ENCODE results near the gene CMSS1.
"Not testable (repeated sequence)": the region's sequence is repeated elsewhere in the genome, so short reads cannot be mapped to it uniquely, and the experiment has no call there.

Gene CMSS1

GRCh38 chr3:99818818-99819217, 1.2 kb downstream of the CMSS1 start:
- no peak for DNase-seq (ENCODE audit: low spot score)

DNA sequence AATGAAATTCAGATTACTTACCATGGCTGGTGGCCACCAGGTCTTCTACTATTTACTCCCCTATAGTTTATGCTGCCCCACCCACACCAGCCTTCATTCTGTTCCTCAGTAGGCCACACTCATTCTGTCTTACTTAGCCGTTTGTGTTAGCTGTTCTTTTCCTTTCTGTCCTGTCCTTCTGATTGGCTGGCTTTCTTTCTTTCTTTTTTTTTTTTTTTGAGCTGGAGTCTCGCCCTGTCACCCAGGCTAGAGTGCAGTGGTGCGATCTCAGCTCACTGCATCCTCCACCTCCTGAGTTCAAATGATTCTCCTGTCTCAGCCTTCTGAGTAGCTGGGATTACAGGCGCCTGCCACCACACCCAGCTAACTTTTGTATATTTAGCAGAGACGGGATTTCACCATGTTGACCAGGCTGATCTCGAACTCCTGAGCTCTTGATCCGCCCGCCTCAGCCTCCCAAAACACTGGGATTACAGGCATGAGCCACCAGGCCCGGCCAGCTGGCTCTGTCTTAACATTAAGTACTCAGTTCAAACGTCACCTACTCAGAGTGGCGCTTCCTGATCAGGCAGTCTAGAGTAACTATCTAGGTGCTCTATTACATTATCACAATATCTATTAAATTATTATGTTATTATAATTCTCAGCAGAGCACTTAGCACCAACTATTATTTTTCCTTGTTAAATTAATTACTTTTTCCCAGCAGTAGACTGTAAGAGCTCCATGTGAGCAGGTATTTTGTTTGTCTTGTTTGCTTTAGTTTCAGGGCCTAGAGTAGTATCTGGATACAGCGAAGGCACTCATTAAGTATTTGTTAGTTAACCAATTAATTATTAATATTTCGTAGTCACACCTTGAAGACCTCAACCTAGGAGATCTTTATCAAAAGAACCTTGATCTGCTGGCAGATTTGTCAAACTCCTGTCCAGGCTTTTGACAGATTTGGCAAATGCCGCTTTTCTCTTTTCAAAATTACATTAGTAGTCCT, 6.4 kb downstream of the CMSS1 start:
- no peak for DNase-seq (ENCODE audit: low spot score)

DNA sequence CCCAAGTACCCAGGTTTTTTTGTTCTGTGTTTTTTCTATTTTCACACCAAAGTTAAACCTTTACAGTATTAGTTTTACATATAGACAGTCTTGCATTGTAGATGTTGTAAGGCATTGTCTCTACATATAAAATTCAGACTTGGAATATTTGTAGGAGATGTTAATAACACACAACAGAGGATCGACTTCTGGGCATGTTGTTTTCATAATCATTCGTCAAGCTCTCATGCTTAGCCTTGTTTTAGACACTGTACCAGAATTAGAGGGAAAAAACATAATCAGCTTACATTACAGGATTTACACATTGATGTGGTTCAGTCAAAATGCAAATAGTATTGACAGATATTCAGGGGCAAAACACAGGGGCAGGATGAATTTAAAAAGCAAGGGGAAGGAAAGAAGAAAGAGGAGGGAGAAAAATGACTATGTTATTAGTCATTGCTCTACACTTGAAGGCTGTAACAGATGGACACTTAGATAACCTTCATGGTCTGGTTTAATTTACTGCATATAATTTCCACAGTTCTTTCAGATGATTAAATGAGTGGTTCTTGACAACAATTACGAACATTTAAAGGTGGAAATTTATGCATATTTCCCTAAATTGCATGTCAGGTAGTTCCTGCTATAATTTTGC, 7.5 kb downstream of the CMSS1 start:
- no peak for DNase-seq (ENCODE audit: low spot score)

DNA sequence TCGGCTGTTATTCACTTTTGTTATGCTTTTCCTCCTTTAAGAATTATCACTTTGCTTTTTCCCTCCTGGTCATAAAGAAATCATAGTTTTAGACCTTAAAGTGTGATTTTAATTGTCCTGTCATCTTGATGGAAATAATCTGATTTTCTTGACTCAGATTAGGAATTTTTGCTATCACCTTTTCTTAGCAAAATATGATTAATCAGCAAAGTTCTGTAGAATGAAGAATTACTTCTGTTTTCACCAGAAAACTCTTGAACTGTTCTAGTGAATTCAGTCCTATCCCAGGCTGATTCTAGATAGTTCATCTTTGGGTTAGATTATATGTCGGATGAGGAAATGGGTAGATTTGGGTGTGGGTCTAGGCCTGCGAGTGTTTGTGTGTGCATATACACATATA, 12.2 kb downstream of the CMSS1 start:
- no peak for DNase-seq (ENCODE audit: low spot score)

- no peak for DNase-seq (ENCODE audit: low spot score)
Measured at GRCh38 chr3:99833617-99834205, 16.0 kb downstream of the CMSS1 start.

DNA sequence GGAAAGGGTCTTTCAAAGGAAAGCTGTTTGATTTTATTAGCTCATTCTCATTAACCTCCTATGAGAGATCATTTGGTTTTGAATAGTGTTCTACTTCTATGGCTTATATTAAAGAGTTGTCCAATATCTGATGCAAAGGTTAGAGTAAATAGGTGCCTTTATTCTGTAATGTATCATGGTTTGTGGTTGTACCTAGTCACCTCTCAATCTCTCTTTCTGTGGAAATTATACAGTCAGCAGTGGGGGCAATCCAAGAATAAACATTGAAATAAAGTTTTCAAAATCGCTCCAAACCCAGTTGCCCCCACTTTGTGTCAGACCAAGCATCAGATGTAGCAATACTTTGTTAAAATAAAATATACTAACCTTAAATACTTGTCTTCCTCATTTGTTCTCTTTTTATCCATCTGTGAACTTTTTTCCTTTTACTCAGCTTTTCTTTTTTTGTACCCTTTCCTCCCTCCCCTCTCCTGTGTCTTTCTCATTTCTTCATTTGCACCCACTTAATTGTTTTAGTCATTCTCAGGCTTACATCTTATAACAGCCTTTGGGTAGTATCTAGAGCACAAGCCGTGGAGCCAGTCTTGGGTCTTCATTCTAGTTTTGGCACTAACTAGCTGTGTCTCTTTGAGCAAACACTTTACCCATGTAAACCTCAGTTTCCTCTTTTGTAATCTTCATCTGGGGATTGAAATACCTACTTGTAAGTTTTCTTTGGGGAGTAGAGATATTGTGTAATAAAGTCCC, 16.7 kb downstream of the CMSS1 start:
- DNase-seq (ENCODE audit: low spot score): no peak

DNA sequence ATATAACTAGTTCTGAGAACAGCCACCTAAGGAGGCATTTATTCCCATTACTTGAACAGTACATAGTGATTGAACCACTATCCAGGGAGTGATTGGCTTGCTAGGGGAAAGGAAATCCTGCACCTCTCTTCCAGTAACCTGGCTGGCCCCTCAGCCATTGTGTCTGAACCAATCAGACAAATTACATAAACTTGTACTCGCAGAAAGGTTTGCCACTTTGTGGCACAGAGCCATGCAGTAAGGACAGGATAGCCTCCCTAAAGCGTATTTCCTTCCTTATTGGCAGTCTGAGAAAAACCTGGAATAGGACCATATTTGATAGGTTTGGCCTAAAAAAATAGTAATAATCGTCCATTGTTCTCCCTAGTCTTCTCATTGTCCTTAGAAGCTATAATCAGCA, 19.0 kb downstream of the CMSS1 start:
- no peak for DNase-seq (ENCODE audit: low spot score)

DNA sequence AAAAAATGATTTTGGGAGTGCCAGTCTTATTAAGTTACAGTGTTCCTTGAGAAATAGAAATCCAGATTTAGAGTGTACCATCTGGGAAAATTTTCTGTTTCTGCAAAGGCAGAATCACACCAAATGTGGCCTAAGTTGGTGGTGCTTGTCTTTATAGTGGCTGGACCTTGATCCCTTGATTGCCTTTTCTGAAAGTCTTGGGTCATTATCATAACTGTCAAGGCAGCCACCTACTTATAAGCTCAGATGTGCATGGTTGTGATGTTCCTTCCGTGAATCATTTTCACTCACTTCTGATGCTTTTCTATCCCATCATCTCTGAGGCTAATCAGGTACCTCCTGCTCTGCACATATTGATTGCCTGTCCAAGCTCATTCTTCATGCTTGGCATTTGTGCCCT, 20.1 kb downstream of the CMSS1 start:
- DNase-seq (ENCODE audit: low spot score): no peak

DNA sequence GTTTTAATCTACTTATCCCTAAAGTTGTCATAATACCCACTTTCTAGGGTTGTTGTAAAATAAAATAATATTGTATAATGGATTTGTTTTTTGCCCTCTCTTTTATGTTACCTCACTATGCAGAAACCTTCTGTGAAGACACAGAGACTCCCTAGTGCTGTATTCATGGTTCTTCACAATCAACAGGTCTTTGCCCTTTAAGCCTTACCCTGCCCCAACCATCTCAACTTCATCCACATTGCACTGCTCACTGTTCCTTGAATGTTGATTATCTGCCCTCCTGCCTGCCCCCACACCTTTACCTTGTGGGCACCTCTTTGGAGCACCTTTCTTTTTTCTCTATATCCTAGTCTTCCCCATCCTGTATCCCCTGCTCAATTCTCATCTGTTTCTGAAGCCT, 21.1 kb downstream of the CMSS1 start:
- no peak for DNase-seq (ENCODE audit: low spot score)

DNA sequence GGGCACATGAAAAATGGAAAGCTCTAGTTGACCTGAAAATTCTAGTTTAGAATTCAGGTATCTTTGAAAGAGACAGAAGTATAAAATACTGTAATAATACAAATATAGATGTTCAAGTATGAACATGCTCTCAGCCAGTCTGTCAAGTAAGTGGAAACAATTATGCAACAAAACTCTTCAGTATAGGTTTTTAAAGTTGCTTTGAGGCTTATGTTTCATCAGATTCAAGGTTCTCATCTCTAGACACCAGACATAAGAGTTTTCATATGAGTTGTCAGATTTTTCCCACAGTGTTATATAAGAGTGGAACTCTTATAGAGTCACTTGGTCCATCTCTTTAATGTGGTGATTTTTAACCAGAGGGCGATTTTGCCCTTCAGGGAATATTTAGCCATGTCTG, 22.0 kb downstream of the CMSS1 start:
- DNase-seq (ENCODE audit: low spot score): no peak

DNA sequence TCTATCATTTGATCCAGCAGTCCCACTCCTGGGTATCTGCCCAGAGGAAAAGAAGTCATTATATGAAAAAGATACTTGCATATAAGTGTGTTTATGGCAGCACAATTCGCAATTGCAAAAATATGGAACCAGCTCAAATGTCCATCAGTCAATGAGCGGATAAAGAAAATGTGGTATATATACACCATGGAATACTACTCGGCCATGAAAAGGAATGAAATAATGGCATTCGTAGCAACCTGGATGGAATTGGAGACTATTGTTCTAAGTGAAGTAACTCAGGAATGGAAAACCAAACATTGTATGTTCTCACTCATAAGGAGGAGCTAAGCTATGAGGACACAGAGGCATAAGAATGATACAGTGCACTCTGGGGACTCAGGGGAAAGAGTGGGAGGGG, 24.3 kb downstream of the CMSS1 start:
- DNase-seq (ENCODE audit: low spot score): not testable (repeated sequence)

DNA sequence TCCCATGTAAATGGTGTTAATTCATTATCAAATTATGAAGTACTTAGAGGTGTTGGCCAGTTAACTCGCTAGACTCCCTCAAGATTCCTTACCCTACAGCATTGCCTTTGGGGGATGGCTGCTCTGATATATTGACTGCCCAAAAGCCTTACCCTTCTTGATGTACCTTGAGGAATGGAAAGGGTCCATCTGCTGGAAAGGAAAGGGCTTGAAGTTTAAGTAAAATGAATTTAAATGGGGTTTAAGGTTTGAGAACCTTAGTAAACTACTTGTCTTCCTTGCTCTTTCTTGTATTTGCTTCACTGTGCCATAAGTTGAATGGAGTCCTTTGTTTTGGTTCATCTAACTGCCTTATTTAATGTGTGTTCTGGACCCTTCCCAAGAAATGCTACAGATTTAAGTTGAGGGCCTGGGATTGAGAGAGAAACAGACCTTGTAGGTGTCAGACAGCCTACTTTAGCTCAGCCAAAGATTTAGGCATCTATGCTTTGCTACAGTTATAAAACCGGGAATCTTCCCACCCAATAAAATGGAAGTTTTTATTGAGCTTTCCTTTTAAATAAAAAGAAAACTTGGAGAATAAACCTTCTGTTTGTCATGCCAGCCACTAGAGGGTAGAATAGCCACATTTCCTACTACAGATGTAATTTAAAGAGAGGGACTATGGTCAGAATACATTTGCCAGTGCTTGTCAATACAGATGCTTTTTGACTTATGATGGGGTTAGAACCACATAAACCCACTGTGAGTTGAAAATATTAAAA, 25.3 kb downstream of the CMSS1 start:
- DNase-seq (ENCODE audit: low spot score): peak; percentile 52

DNA sequence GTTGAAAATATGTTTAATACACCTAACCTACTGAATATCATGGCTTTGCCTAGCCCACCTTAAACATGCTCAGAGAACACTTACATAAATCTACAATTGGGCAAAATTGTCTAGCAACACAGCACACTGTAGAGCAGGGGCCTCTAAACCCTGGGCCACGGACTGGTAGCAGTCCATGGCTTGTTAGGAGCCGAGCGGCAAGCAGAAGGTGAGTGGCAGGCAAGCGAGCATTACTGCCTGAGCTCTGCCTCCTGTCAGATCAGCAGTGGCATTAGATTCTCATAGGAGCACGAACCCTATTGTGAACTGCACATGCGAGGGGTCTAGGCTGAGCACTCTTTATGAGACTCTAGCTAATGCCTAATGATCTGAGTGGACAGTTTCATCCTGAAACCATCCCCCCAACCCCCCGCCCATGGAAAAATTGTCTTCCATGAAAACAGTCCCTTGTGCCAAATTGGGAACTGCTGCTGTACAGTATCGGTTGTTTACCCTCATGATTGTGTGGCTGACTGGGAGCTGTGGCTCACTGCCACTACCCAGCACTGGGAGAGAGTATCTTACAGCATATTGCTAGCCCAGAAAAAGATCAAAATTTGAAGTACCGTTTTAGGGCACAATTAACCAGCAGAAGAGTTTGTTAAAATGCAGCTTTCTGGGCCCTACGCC, 26.1 kb downstream of the CMSS1 start:
- DNase-seq (ENCODE audit: low spot score): no peak

- DNase-seq (ENCODE audit: low spot score): no peak
Measured at GRCh38 chr3:99845331-99845730, 27.7 kb downstream of the CMSS1 start.

- DNase-seq (ENCODE audit: low spot score): no peak
Measured at GRCh38 chr3:99845999-99846398, 28.3 kb downstream of the CMSS1 start.

DNA sequence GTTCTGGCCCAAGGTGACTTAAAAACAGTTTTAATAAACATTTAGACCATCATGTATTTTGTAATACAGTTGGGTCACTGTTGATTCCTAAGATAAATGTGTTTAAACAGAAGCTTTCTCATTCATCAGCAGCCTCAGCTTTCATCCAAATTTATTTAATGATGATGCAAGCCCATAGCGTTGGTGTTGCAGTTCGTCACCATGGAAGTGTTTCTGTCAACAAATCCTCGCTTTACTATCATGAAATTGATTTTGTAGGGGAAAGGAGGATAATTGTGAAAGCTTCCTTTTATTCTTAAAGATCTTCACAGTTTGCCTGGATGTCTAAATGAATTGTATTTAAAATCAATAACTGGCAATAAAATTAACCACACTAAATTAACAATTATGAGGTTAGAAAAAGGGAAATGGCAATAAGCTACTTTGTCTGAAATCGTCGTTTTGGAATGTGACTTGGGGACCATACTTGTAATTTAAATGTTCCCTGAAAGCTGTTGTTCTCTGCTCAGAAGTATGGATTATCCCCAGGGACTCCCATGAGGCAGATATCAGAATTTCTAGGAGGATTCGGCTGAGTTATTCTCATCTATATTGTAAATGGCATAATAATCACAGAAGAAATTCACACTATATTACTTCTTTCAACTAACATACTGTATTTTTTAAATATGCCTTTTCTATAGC, 29.0 kb downstream of the CMSS1 start:
- no peak for DNase-seq (ENCODE audit: low spot score)

- DNase-seq (ENCODE audit: low spot score): no peak
Measured at GRCh38 chr3:99848433-99848832, 30.8 kb downstream of the CMSS1 start.

DNA sequence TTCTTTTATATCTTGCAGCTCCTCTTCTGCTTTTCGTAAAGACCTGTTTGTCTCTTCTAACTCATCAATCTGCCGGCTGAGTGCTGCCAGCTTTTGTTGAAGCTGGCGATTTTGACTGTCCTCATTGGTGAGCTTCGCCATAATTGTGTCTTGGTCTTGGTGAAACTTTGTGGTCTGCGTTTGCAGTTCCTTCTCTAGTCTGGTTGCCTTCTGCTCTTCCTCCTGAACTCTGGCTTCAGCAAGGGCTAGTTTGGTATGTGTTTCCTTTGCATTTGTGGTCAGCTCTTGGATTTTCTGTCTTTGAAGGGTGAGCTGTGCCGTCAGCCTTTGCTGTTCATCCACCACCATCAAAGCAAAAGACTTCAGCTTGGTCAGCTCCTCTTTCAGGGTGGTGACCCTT, 32.9 kb downstream of the CMSS1 start:
- no peak for DNase-seq (ENCODE audit: low spot score)

GRCh38 chr3:99851955-99852354, 34.3 kb downstream of the CMSS1 start:
- DNase-seq (ENCODE audit: low spot score): no peak

GRCh38 chr3:99852851-99853250, 35.2 kb downstream of the CMSS1 start:
- no peak for DNase-seq (ENCODE audit: low spot score)

All from LoVo (cell line).